H9 (cell line): ENCODE measurements around the gene FAM237A. TPM values are rescaled to one million over a fixed set of nuclear protein-coding genes. Genes with fewer than 3 reads are reported as not detected.

Experiments used
- DNase-seq: peaks from one replicate; pipeline ENCODE4 v3.0.0-alpha.2; 2017
- H2AFZ ChIP-seq: one replicate; pipeline ENCODE4 v1.6.1; 2013; ENCODE audit warnings: mild to moderate bottlenecking, low read length, control low read depth, moderate library complexity
- H2AK5ac ChIP-seq: 2 replicates; pipeline ENCODE4 v1.6.1; 2013; ENCODE audit warnings: low read length, control low read depth, mixed read lengths; ENCODE audit not compliant: insufficient read length
- H2BK120ac ChIP-seq: one replicate; pipeline ENCODE4 v1.6.1; 2013; ENCODE audit warnings: low read depth, mild to moderate bottlenecking, low read length, control low read depth, inconsistent platforms; ENCODE audit not compliant: poor library complexity, severe bottlenecking
- H2BK12ac ChIP-seq: 2 replicates; pipeline ENCODE4 v1.6.1; 2013; ENCODE audit warnings: low read length, control low read depth, mixed read lengths, low read depth; ENCODE audit not compliant: insufficient read length
- H2BK15ac ChIP-seq: 2 replicates; pipeline ENCODE4 v1.6.1; 2013; ENCODE audit warnings: low read depth, low read length, control low read depth
- H2BK20ac ChIP-seq: one replicate; pipeline ENCODE4 v1.6.1; 2013; ENCODE audit warnings: low read depth, mild to moderate bottlenecking, low read length, control low read depth, inconsistent platforms; ENCODE audit not compliant: poor library complexity, severe bottlenecking
- H2BK5ac ChIP-seq: 2 replicates; pipeline ENCODE4 v1.6.1; 2013; ENCODE audit warnings: low read length, control low read depth, mixed read lengths; ENCODE audit not compliant: insufficient read length
- H3K14ac ChIP-seq: 2 replicates; pipeline ENCODE4 v1.6.1; 2013; ENCODE audit warnings: low read length, control low read depth; ENCODE audit not compliant: insufficient read depth
- H3K18ac ChIP-seq: 2 replicates; pipeline ENCODE4 v1.6.1; 2013; ENCODE audit warnings: low read depth, mild to moderate bottlenecking, mixed read lengths, low read length, control low read depth; ENCODE audit not compliant: insufficient read length
- H3K23ac ChIP-seq: 2 replicates; pipeline ENCODE4 v1.6.1; 2013; ENCODE audit warnings: low read length, control low read depth, mixed read lengths, low read depth; ENCODE audit not compliant: insufficient read length
- H3K23me2 ChIP-seq: 2 replicates; pipeline ENCODE4 v1.6.1; 2013; ENCODE audit warnings: low read depth, mild to moderate bottlenecking, mixed read lengths, low read length, control low read depth; ENCODE audit not compliant: insufficient read length, poor library complexity, severe bottlenecking
- H3K27ac ChIP-seq: 2 replicates; pipeline ENCODE4 v1.5.1; 2013; ENCODE audit warnings: low read length, control low read depth, mixed read lengths, low read depth; ENCODE audit not compliant: insufficient read length
- H3K27me3 ChIP-seq: 2 replicates; pipeline ENCODE4 v1.6.1; 2013; ENCODE audit warnings: low read length, control low read depth, inconsistent platforms; ENCODE audit not compliant: insufficient read depth
- H3K4ac ChIP-seq: 2 replicates; pipeline ENCODE4 v1.6.1; 2013; ENCODE audit warnings: low read depth, mild to moderate bottlenecking, control low read depth, inconsistent platforms, low read length, moderate library complexity
- H3K4me1 ChIP-seq: 2 replicates; pipeline ENCODE4 v1.6.1; 2013; ENCODE audit warnings: low read length, control low read depth, inconsistent platforms; ENCODE audit not compliant: insufficient read depth
- H3K4me2 ChIP-seq: 2 replicates; pipeline ENCODE4 v1.6.1; 2013; ENCODE audit warnings: low read length, control low read depth, mixed read lengths; ENCODE audit not compliant: insufficient read length, insufficient read depth
- H3K56ac ChIP-seq: 2 replicates; pipeline ENCODE4 v1.6.1; 2013; ENCODE audit warnings: low read depth, mild to moderate bottlenecking, mixed read lengths, low read length, control low read depth; ENCODE audit not compliant: insufficient read length
- H3K79me1 ChIP-seq: 2 replicates; pipeline ENCODE4 v1.6.1; 2013; ENCODE audit warnings: low read depth, mild to moderate bottlenecking, moderate library complexity, low read length, control low read depth, inconsistent platforms; ENCODE audit not compliant: insufficient read depth, poor library complexity, severe bottlenecking
- H3K79me2 ChIP-seq: 2 replicates; pipeline ENCODE4 v1.6.1; 2013; ENCODE audit warnings: low read length, control low read depth, inconsistent platforms; ENCODE audit not compliant: insufficient read depth
- H3K9ac ChIP-seq: 2 replicates; pipeline ENCODE4 v1.6.1; 2013; ENCODE audit warnings: low read length, control low read depth, mixed read lengths; ENCODE audit not compliant: insufficient read length; ENCODE audit errors: extremely low read depth
- H3K9me3 ChIP-seq: one replicate; pipeline ENCODE4 v1.6.1; 2013; ENCODE audit warnings: low read depth, low read length, inconsistent platforms; ENCODE audit not compliant: control insufficient read depth
- H3T11ph ChIP-seq: one replicate; pipeline ENCODE4 v1.6.1; 2013; ENCODE audit warnings: mild to moderate bottlenecking, low read length, control low read depth, inconsistent platforms
- H4K20me1 ChIP-seq: one replicate; pipeline ENCODE4 v1.6.1; 2013; ENCODE audit not compliant: control insufficient read depth, insufficient read length, insufficient read depth
- H4K5ac ChIP-seq: 2 replicates; pipeline ENCODE4 v1.6.1; 2013; ENCODE audit warnings: low read depth, mild to moderate bottlenecking, mixed read lengths, low read length, control low read depth; ENCODE audit not compliant: insufficient read length
- H4K8ac ChIP-seq: replicated peaks from 2 replicates; pipeline ENCODE4 v1.6.1; 2013; ENCODE audit warnings: low read length, control low read depth, mixed read lengths, low read depth; ENCODE audit not compliant: insufficient read length
- H4K91ac ChIP-seq: 2 replicates; pipeline ENCODE4 v1.6.1; 2013; ENCODE audit warnings: low read depth, mild to moderate bottlenecking, moderate library complexity, mixed read lengths, low read length, control low read depth; ENCODE audit not compliant: insufficient read length
- H3K27ac Mint-ChIP-seq, 3 experiments: 2 replicates in 2 of 3; 3 replicates in 1 of 3; pipeline ENCODE4 v1.8.0; 2020 to 2021; ENCODE audit warnings: mixed read lengths in 3 of 3, mild to moderate bottlenecking in 1 of 3, moderate library complexity in 1 of 3
- H3K27me3 Mint-ChIP-seq: 2 replicates; pipeline ENCODE4 v1.8.0; 2021; ENCODE audit warnings: low read depth, mild to moderate bottlenecking, moderate library complexity, mixed read lengths
- H3K36me3 Mint-ChIP-seq, 3 experiments: 2 replicates in 2 of 3; 3 replicates in 1 of 3; pipeline ENCODE4 v1.8.0; 2020 to 2021; ENCODE audit warnings: low read depth in 3 of 3, mixed read lengths in 3 of 3; ENCODE audit not compliant: insufficient read depth in 1 of 3
- H3K4me1 Mint-ChIP-seq, 2 experiments: 2 replicates each; pipeline ENCODE4 v1.8.0; 2020; ENCODE audit warnings: mixed read lengths in 2 of 2
- H3K4me3 Mint-ChIP-seq, 2 experiments: 2 replicates in 1 of 2; 3 replicates in 1 of 2; pipeline ENCODE4 v1.8.0; 2020 to 2021; ENCODE audit warnings: mild to moderate bottlenecking in 2 of 2, mixed read lengths in 2 of 2, moderate library complexity in 1 of 2
- H3K9me3 Mint-ChIP-seq, 2 experiments: 2 replicates in 1 of 2; 3 replicates in 1 of 2; pipeline ENCODE4 v1.8.0; 2020; ENCODE audit warnings: mild to moderate bottlenecking in 2 of 2, mixed read lengths in 2 of 2, moderate library complexity in 1 of 2
- WGBS: extraction: QIAGEN DNeasy Blood & Tissue Kit; methylation state at CpG from one replicate; pipeline ENCODE4 v1.1.7; 2013; ENCODE audit warnings: missing lambda C conversion rate, low lambda C conversion rate, mixed read lengths; ENCODE audit not compliant: insufficient read length; ENCODE audit errors: extremely low coverage; 5-methylcytosine and 5-hydroxymethylcytosine counted together
- total RNA-seq: library from RNA; stranded (reverse); gene quantifications from 2 replicates; pipeline ENCODE4 v1.2.1, GENCODE V29; 2021
- TF ChIP-seq, protein P1 (sequence below): fragments of 200-600 bp; sonication (generic); conservative IDR thresholded peaks from 3 replicates; pipeline ENCODE4 v1.8.0; 2021; ENCODE audit warnings: antibody characterized with exemption, mild to moderate bottlenecking

FAM237A gene
- total RNA-seq, 1 experiment from 2014 or later = not detected

DNA sequence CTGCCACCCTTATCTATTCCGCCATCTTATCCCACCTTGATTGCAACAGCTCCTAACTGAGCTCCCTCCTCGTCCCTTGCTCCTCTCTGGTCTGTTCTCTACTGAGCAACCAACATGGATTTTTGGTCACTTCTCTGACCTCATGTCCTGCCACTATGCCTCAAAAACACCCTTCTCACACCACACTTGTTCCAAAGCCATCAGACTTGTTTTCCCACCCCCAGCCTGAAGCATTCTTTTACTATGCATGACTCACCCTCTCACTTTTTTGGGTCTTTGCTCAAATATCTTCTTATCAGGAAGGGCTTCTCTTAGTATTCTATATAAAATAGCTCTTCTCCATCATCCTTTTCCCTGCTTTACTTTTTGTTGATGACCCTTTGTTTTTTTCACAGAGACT is 2.7 kb upstream of the FAM237A start:
- Histone ChIP-seq H2BK120ac (no peak overlapping the region), H3K56ac (no peak overlapping the region), H3K23me2 (peaks cover 9% of the 10 kb centered on the region), H2BK15ac (no peak overlapping the region), H2AFZ (no peak overlapping the region), H3K27ac (no peak overlapping the region), H3K79me1 (no peaks in the 10 kb centered on the region), H3K27me3 (peaks cover 19% of the 10 kb centered on the region; the same call in 1 of the 2 replicates), H3T11ph (no peak overlapping the region), H4K5ac (no peak overlapping the region), H2BK12ac (no peak overlapping the region), H3K14ac (no peak overlapping the region), H3K4me1 (no peaks in the 10 kb centered on the region), H3K9me3 (no peaks in the 10 kb centered on the region), H3K9ac (no peak overlapping the region), H4K91ac (no peak overlapping the region), H3K4me2 (no peak overlapping the region), H3K23ac (no peak overlapping the region), H2BK5ac (no peak overlapping the region), H3K4ac (no peak overlapping the region), H3K18ac (no peak overlapping the region), H2AK5ac (no peak overlapping the region), H3K79me2 (no peaks in the 10 kb centered on the region), H2BK20ac (no peak overlapping the region), H4K20me1 (no peaks in the 10 kb centered on the region), H4K8ac (no peak overlapping the region)
- H3K36me3 Mint-ChIP-seq = no peaks in the 10 kb centered on the region
- TF ChIP-seq, protein P1, sequence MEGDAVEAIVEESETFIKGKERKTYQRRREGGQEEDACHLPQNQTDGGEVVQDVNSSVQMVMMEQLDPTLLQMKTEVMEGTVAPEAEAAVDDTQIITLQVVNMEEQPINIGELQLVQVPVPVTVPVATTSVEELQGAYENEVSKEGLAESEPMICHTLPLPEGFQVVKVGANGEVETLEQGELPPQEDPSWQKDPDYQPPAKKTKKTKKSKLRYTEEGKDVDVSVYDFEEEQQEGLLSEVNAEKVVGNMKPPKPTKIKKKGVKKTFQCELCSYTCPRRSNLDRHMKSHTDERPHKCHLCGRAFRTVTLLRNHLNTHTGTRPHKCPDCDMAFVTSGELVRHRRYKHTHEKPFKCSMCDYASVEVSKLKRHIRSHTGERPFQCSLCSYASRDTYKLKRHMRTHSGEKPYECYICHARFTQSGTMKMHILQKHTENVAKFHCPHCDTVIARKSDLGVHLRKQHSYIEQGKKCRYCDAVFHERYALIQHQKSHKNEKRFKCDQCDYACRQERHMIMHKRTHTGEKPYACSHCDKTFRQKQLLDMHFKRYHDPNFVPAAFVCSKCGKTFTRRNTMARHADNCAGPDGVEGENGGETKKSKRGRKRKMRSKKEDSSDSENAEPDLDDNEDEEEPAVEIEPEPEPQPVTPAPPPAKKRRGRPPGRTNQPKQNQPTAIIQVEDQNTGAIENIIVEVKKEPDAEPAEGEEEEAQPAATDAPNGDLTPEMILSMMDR = no peak
- H3K9me3 Mint-ChIP-seq = no peaks in the 10 kb centered on the region
- WGBS = no CpG with 5 or more reads among the region's 2 CpGs
- DNase-seq = no peak
- no peak overlapping the region for H3K27ac Mint-ChIP-seq
- no peak overlapping the region for H3K4me3 Mint-ChIP-seq
- H3K27me3 Mint-ChIP-seq = peaks cover 10% of the 10 kb centered on the region
- H3K4me1 Mint-ChIP-seq = peaks cover 0 to 9% of the 10 kb centered on the region in 2 experiments; a peak in 3 of 4 replicates
